NCI-H2081 treated with DMSO at 0.1 percent for 48 hours (cell line): ENCODE data around the gene SNAP47.
"Not testable (repeated sequence)": the region's sequence is repeated elsewhere in the genome, so short reads cannot be mapped to it uniquely, and the experiment has no call there.

ENCODE experiments used
- DNase-seq: peaks from one replicate; lab custom pipeline; 2025; lab: John Stamatoyannopoulos, UW

Gene SNAP47, protein sequence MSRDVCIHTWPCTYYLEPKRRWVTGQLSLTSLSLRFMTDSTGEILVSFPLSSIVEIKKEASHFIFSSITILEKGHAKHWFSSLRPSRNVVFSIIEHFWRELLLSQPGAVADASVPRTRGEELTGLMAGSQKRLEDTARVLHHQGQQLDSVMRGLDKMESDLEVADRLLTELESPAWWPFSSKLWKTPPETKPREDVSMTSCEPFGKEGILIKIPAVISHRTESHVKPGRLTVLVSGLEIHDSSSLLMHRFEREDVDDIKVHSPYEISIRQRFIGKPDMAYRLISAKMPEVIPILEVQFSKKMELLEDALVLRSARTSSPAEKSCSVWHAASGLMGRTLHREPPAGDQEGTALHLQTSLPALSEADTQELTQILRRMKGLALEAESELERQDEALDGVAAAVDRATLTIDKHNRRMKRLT

DNA sequence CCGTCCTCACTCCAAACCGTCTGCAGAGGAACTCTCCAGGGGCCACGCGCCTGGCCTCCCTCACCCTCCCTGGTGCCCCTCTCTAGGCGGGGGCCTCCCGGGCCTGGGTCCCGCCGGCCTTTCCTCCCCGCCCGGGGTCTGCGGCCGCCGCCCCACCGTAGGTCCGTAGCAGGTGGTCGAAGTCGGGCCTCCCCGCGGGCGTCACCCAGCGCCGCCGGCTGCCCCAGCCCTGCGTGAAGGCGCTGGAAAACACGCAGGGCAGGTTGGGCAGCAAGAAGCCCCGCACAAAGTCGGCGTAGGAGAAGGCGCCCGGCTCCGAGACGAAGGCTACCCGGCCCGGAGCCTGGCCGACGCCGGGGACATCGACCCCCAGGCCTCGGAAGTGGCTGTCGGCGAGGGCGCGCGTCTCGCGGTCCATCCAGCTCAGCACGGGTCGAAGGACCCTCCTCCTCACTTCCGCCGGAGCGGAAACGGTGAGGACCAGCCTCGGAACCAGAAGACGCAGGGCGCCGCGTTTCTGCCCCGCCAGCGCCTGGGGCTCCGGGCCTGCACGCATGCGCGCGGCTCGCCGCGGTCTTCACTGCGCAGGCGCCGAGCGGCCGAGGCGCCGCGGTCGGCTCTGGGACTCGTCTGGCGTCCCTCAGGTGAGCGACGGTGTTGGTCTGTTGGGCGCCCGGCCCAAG, at the start of gene SNAP47, which contains the start of gene JMJD4:
Gene SNAP47, plus strand, starts transcription at position 580 of the 683 bp plus-strand sequence. CDS start 12,302 bp downstream, outside the sequence.
Gene JMJD4, minus strand, starts transcription at position 447 of the 683 bp plus-strand sequence. Its CDS starts 29 bp downstream, at position 418.
- peak; percentile 79 for DNase-seq

GRCh38 chr1:227685807-227686206, 49.4 kb upstream of the SNAP47 start:
- no peak for DNase-seq

- DNase-seq: no peak
Measured at GRCh38 chr1:227697321-227697864, 37.8 kb upstream of the SNAP47 start.

- DNase-seq: not testable (repeated sequence)
Measured at GRCh38 chr1:227701631-227702030, 33.6 kb upstream of the SNAP47 start.

DNA sequence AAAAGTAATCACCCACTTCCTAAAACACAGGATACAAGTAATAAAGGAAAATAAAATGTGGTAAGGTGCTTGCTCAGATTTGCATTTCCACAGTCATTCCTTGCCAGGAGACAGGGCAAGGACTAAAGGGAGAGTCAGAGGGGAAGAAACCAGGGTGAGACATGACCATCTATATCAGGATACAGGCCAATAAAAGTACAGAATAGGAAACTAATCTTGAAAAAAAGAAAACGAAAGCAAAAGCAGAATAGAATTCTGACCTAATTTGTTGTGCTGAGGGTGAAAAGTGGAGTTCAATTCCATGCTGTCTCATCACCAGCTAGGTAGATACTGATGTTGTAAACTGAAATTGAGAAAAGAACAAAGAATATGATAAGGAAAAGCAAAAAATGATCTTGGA, 27.4 kb upstream of the SNAP47 start:
- no peak for DNase-seq

DNA sequence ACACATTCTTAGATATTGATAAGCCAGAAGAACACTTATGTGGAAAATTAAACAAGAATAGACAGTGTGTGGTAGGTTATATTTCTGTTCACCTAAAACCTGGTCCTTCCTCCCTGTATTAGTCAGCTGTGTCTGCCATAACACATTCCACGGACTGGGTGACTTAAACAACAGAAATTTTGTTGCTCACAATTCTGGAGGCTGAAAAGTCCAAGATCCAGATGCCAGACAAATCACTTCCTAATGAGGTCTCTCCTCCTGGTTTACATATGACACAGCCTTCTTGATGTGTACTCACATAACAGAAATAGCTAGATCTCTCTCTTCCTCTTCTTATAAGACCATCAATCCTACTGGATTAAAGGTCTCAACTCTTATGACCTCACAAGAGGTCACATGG, 25.8 kb upstream of the SNAP47 start:
- no peak for DNase-seq

DNA sequence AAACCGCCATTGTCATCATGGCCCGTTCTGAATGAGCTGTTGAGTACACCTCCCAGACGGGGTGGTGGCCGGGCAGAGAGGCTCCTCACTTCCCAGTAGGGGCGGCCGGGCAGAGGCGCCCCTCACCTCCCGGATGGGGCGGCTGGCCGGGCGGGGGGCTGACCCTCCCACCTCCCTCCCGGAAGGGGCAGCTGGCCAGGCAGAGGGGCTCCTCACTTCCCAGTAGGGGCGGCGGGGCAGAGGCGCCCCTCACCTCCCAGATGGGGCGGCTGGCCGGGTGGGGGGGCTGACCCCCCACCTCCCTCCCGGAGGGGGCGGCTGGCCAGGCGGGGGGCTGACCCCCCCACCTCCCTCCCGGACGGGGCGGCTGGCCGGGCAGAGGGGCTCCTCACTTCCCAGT, 24.8 kb upstream of the SNAP47 start:
- not testable (repeated sequence) for DNase-seq

GRCh38 chr1:227712648-227713047, 22.6 kb upstream of the SNAP47 start:
- DNase-seq: no peak

GRCh38 chr1:227718932-227719331, 16.3 kb upstream of the SNAP47 start:
- no peak for DNase-seq

DNA sequence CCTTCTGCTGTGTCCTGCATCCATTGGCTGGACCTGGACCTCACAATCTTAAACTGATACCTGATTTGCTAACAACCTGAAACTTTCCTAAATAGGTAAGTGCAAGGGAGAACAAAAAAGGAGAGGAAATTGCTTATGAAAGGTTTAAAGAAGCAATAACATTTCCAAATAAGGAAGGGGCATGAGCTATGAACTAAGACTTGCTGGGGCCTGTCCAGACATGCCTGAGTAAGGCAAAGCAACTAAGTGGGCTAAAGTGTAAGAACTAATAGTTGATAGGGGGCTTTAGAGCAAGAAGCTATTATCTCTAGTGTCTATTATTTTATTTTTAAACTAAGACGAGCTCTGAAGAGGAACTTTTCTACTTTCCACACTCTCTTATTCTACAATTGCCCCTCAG, 11.8 kb upstream of the SNAP47 start:
- no peak for DNase-seq

- no peak for DNase-seq
Measured at GRCh38 chr1:227725046-227725445, 10.2 kb upstream of the SNAP47 start.

GRCh38 chr1:227726318-227726717, 8.9 kb upstream of the SNAP47 start:
- DNase-seq: no peak

DNA sequence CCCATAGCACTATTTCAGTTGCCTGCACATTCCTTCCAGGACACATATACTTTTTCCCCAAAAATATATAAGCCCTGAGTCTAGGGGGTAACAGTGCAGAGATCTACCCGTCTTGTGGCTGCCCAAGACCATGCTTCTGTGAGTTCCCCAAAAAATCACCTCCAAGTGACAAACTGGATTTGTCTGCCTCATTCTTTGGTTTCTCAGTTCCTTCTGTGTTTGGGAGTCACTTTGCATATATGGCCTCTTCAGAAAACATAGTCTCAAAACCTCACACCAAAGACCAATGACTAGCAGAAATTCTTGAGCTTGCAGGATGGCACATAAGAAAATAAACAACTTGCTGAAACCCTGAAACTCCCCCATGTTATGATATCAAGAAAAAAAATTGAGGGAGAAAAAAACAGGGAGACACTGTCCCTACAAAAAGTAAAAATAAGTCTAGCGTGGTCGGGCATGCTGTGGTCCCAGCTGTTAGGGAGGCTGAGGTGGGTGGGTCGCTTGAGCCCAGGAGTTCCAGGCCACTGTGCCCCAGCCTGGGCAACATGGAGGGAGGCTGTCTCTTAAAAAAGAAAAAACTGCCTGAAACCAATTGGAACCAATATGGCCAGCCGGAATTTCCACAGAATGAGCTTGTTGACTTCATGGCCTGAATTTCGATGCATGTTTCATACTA, 8.2 kb upstream of the SNAP47 start:
- no peak for DNase-seq

GRCh38 chr1:227728059-227728891, 7.0 kb upstream of the SNAP47 start:
- peak; percentile 29 for DNase-seq

DNA sequence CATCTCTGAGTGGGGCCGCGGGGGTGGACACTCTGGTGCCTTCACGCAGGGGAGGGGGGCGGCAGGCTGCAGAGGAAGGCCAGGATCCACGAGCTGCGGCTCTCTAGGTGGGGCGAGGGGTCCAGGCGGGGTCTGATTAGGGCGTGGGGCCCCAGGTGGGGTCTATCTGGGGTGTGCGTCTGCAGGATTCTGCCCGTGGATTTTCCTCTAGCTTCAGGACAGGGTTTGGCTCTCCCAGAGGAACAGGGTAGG, 6.4 kb upstream of the SNAP47 start:
- DNase-seq: no peak

- DNase-seq: no peak
Measured at GRCh38 chr1:227729144-227729880, 5.9 kb upstream of the SNAP47 start.

DNA sequence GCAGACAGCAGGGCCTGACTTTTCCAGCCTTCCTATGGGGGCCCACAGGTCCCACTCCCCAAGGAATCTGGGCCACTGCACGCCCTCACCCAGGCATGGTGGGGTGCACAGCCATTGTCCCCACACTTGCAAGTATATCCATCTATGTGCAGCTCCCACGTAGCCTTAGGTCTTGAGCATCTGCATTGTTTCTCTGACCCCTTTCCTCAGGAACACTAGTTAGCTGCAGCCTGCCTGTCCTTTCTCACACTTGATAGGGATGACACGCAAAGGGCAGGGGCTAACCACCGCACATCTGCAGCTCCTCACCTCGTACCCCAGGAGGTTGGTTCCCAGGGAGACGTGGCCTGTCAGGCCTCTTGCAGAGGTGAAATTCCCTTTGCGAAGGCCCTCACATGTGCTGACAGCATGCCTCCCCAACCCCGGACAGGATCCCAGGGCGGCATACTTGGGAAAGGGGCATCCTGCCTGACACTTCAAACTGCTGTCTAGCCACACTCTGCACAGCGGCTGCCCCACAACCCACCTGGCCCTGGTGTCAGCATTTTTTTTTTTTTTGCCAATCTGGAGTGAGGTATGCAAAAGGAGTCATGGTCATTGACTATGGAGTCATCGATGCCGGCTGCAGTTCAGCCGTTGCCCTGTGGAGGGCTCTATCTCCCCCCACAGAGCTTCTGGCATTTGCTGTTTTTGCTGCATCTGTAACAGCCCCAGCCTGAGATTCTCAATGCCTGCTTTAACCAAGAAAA, 5.2 kb upstream of the SNAP47 start:
- DNase-seq: no peak

DNA sequence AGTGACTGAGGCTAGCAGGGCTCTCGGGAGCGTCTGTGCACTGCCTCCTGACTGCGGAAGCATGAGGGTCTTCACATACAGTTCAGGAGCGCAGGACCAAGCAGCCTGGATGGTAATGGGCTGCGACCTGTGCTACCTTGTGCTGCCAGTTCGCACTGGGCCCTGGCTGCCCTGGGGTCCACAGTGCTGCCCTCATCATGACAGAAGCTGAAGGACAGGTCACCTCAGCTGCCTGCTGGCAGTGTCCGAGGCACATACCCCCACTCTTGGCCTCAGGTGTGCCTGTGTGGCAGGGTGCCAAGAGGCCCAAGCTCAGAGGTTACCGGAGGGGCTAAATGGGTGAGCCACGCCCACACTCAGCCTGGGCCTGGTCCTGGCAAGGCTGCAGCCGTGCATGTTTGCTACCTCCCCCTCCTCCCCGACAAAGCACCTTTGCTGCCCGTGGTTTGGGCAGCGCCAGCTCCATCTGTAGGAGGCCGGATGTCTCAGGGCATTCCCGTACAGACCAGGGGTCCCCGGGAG, 4.5 kb upstream of the SNAP47 start:
- no peak for DNase-seq

DNA sequence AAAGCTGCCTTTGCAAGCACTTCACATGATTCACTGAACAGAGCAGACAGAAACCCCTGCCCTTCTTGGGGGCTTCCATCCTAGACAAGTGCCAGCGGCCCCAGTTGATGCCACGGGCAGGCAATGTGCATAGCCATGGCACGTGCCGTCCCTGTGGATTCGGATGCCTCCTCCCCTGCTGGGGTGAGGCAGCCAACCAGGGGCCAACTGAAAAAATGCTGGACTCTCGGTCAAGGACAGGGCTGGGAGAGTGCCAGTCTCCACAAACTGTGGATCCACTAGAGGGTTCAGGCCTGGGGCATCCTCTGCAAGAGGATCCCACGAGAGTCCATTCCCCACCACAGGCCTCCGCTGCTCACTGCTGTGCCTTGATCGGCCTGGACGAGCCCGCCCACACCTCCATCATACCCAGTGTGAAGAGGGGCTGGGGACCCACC, 4.0 kb upstream of the SNAP47 start:
- no peak for DNase-seq
